ENCODE measurements around the gene FMR1. TPM values are rescaled to one million over a fixed set of nuclear protein-coding genes. Genes with fewer than 3 reads are reported as not detected.
A peak's percentile ranks its signal among the peaks of the same experiment; 100 is the strongest.

FMR1 gene
- polyA plus RNA-seq (2011; rRNA removed) (16.9 and 22.4 TPM in 2 replicates), polyA minus RNA-seq (2011; rRNA and poly(A)+ RNA removed) (18.3 and 23.4 TPM in 2 replicates)

DNA sequence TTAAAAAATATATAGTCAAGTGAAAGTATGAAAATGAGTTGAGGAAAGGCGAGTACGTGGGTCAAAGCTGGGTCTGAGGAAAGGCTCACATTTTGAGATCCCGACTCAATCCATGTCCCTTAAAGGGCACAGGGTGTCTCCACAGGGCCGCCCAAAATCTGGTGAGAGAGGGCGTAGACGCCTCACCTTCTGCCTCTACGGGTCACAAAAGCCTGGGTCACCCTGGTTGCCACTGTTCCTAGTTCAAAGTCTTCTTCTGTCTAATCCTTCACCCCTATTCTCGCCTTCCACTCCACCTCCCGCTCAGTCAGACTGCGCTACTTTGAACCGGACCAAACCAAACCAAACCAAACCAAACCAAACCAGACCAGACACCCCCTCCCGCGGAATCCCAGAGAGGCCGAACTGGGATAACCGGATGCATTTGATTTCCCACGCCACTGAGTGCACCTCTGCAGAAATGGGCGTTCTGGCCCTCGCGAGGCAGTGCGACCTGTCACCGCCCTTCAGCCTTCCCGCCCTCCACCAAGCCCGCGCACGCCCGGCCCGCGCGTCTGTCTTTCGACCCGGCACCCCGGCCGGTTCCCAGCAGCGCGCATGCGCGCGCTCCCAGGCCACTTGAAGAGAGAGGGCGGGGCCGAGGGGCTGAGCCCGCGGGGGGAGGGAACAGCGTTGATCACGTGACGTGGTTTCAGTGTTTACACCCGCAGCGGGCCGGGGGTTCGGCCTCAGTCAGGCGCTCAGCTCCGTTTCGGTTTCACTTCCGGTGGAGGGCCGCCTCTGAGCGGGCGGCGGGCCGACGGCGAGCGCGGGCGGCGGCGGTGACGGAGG is at the start of gene FMR1:
Gene FMR1 (plus strand): TSS at position 728 of the 831 bp plus-strand sequence. CDS start 261 bp downstream, outside the sequence.
- peak; percentile 78 for DNase-seq (ENCODE audit: low read depth, low spot score)
- peak within 1 kb of the TSS; percentile 78 for H3K27ac ChIP-seq (ENCODE audit: low read depth, low read length)
- TF ChIP-seq, protein P1, sequence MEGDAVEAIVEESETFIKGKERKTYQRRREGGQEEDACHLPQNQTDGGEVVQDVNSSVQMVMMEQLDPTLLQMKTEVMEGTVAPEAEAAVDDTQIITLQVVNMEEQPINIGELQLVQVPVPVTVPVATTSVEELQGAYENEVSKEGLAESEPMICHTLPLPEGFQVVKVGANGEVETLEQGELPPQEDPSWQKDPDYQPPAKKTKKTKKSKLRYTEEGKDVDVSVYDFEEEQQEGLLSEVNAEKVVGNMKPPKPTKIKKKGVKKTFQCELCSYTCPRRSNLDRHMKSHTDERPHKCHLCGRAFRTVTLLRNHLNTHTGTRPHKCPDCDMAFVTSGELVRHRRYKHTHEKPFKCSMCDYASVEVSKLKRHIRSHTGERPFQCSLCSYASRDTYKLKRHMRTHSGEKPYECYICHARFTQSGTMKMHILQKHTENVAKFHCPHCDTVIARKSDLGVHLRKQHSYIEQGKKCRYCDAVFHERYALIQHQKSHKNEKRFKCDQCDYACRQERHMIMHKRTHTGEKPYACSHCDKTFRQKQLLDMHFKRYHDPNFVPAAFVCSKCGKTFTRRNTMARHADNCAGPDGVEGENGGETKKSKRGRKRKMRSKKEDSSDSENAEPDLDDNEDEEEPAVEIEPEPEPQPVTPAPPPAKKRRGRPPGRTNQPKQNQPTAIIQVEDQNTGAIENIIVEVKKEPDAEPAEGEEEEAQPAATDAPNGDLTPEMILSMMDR (IDR thresholded peaks at IDR 0.05; ENCODE audit: low read depth, low read length) = no peak
- no peaks in the 10 kb centered on the region; the same call in 1 of the 2 replicates for H3K9me3 ChIP-seq (ENCODE audit: control insufficient read depth, insufficient read depth, low read length)
- ChIA-PET CTCF (no interaction called here), POLR2A (no interaction called here)
- no peaks in the 10 kb centered on the region for H3K27me3 ChIP-seq (ENCODE audit: control insufficient read depth, insufficient read depth, low read length)
- H3K4me3 ChIP-seq (ENCODE audit: low read depth, low read length) = peak within 1 kb of the TSS; percentile 71

DNA sequence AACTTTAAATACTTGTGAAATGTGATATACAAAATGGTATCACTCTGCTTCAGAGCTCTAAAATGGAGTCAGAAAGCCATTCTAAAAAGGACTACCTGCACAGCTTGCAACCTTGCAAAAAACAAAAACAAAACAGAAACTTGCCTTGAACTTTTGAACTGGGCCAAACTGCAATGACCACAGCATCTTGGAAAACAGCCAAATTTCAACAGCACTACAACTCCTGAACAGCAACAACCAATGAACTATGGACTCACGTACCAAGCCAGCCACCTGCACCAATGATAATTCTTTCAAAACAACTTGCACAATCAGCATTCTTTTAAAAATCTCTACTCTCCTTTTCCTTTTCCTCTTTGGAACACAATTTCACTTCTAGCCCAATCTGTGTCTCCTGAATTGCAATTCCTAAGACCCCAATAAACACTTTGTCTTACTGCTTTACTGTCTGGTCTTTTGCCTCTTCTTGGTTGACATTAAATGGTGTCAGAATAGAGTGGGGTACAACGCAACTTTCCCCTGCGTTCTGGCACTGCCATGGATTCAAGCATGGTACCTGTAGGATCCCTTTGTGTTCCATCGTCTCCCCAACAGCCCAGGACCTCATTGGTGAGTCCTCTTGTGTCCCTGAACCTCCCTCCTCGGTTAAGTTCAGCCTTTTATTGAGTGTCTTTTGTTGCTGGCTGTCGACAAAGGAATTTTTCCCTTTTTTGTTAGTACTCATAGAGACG is 35.7 kb upstream of the FMR1 start:
- CTCF ChIA-PET = no interaction called here
- Histone ChIP-seq H3K9me3 (ENCODE audit: control insufficient read depth, insufficient read depth, low read length) (no peaks in the 10 kb centered on the region), H3K4me3 (ENCODE audit: low read depth, low read length) (no peak overlapping the region), H3K27ac (ENCODE audit: low read depth, low read length) (no peak overlapping the region), H3K27me3 (ENCODE audit: control insufficient read depth, insufficient read depth, low read length) (no peaks in the 10 kb centered on the region)
- POLR2A ChIA-PET = no interaction called here
- TF ChIP-seq, protein P1 (IDR thresholded peaks at IDR 0.05; ENCODE audit: low read depth, low read length) = no peak
- no peak for DNase-seq (ENCODE audit: low read depth, low spot score)

DNA sequence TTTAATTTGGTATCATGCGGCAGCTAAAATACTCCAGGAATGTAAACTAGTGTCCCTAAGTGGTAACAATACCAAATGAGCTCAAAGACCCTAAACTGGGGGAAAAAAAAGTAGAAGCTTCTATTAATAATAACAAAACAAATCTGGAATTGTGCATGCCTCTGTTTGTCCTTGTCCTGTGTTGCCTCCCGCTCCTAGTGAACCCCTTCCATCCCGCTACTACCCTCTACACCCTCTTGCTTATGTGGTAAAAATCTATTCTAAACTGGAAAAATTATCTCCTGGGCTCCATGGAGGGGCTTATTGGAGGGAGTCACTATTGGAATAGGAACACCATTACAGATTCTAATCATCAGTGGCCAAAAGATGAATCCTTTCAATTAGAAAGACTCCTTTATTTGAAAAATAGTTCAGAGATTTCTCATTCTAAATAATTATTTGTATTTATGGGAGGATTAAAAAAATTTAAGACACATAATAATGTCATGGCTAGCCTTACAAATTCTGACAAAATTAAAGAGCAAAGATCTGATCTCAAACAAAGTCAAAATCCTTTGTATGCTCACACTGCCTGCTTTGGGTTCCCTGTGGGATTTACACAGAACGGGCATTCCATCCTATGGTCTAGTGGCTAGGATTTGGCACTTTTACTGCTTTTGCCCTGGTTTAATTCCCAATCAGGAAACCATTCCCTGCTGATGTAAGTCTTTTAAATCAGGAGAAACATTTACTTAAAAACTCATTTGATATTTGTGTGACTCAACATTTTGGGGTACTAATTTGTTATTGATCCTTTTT is 34.7 kb upstream of the FMR1 start:
- TF ChIP-seq, protein P1 (IDR thresholded peaks at IDR 0.05; ENCODE audit: low read depth, low read length) = no peak
- no peak overlapping the region for H3K27ac ChIP-seq (ENCODE audit: low read depth, low read length)
- H3K9me3 ChIP-seq (ENCODE audit: control insufficient read depth, insufficient read depth, low read length) = no peaks in the 10 kb centered on the region
- H3K4me3 ChIP-seq (ENCODE audit: low read depth, low read length) = no peak overlapping the region
- ChIA-PET POLR2A (no interaction called here), CTCF (no interaction called here)
- no peak for DNase-seq (ENCODE audit: low read depth, low spot score)
- no peaks in the 10 kb centered on the region for H3K27me3 ChIP-seq (ENCODE audit: control insufficient read depth, insufficient read depth, low read length)

DNA sequence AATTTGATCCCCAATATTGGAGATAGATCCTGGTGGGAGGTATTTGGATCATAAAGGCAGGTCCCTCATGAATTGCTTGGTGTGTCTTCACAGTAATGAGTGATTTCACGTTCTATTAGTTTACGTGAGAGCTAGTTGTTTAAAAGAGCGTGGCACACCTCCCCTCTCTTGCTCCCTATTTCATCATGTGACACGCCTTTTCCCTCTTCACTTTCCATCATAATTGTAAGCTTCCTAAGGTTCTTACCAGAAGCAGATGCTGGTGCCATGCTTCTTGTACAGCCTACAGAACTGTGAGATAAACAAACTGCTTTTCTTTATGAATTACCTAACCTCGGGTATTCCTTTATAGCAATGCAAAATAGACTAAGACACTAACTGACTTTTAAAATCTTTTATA is 34.0 kb upstream of the FMR1 start:
- no peak for DNase-seq (ENCODE audit: low read depth, low spot score)
- no peak overlapping the region for H3K4me3 ChIP-seq (ENCODE audit: low read depth, low read length)
- POLR2A ChIA-PET = no interaction called here
- H3K27me3 ChIP-seq (ENCODE audit: control insufficient read depth, insufficient read depth, low read length) = no peaks in the 10 kb centered on the region
- CTCF ChIA-PET = no interaction called here
- TF ChIP-seq, protein P1 (IDR thresholded peaks at IDR 0.05; ENCODE audit: low read depth, low read length) = no peak
- no peaks in the 10 kb centered on the region for H3K9me3 ChIP-seq (ENCODE audit: control insufficient read depth, insufficient read depth, low read length)
- no peak overlapping the region for H3K27ac ChIP-seq (ENCODE audit: low read depth, low read length)

Data from AG04450 (cell line).